HEK293T (cell line): Measurements from ENCODE around the gene MZB1.

Source experiments
- ARNT ChIP-seq: fragments of 450-650 bp; IDR thresholded peaks from 2 replicates; pipeline ENCODE4 v1.6.1; 2017; ENCODE audit warnings: mild to moderate bottlenecking
- SP1 ChIP-seq: fragments of 450-650 bp; IDR thresholded peaks from 2 replicates; pipeline ENCODE4 v1.6.1; 2017
- SUZ12 ChIP-seq: fragments of 450-650 bp; IDR thresholded peaks from 2 replicates; pipeline ENCODE4 v1.6.1; 2016; ENCODE audit warnings: mild to moderate bottlenecking
- TARDBP ChIP-seq: fragments of 450-650 bp; IDR thresholded peaks from 2 replicates; pipeline ENCODE4 v1.6.1; 2016

- TF ChIP-seq TARDBP, result no peak
- TF ChIP-seq SP1, result no peak
- no peak for TF ChIP-seq ARNT
- TF ChIP-seq SUZ12, result no peak
Measured at GRCh38 chr5:139390639-139391569, 1.2 kb upstream of the MZB1 start.
